Medulla oblongata (tissue), 1 donor: ENCODE measurements around the gene TSHZ3.

ENCODE experiments used
- DNase-seq: peaks from one replicate; pipeline ENCODE4 v3.0.0-alpha.2; 2015; ENCODE audit errors: extremely low spot score

TSHZ3 gene

GRCh38 chr19:31285744-31286143, 63.5 kb downstream of the TSHZ3 start:
- peak; percentile 14 for DNase-seq

DNA sequence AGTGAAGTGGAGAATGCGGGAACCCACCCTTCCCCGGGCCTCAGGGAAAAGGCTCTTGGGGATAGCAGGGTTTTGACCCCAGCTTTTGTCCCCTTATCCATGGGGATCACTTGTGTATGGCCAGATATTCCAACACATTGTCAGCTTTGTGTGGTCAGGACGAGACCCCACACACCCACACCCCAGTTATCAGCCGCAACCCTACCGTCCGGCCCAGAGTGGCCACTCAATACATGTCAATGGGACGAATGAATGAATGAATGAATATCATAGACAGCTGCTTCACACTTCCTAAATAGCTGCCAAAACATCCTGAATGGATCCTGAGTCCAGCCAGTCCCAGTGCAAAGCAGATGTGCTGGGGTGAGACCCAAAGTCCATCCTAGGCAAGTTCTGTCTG, 64.6 kb downstream of the TSHZ3 start:
- no peak for DNase-seq

- DNase-seq, result no peak
These were observed 65.5 kb downstream of the TSHZ3 start for GRCh38 chr19:31283701-31284100.

DNA sequence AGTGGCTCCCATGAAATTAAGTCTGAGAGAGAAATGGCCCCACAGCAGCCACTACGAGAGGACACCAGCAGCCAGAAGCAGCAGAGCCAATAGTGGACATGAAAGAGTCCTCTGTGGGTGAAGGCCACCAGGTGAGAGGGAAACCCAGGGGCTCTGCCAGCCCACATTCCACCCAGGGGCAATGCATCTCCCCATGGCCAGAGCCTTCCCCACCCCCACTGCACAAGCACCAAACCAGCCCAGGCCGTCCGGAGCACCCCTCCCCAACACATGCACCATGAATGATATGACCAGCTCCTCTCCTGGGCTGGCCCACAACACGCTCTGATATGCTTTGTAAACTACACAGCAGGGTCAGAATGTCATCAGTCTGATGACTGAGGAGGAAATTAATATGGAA, 66.9 kb downstream of the TSHZ3 start:
- DNase-seq, result no peak

DNA sequence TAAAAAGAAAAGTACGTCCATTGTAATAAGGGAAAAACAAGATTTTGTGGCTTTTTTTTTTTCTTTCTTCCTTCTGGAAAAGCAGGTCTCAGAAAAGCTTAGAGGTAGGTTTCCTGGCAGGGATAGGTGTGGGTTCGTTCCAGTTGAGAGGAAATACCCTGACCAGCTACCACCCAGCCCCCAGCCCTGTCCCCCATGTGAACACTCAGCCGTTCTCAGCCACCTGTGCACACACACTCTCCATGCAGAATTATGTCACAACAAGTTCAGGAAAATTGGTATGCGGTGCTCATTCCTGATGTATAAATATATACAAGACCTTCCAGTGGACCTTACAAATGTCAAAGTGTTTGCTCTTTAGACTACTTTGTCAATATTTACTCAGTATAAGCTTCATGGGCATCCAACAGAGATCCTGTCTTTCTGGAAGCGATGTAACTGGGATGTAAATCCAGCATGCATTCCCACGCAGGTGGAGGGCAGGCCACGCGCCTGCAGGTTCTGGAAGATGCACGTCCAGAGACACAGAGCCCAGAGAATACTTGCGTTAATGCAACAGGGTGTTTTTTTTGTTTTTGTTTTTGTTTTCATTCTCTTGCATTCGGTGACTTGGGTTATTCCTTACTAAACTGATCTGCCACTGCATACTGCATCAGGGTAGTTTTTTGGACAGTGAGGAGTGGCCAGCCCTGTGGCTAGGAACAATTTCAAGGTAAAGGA, 68.8 kb downstream of the TSHZ3 start:
- DNase-seq, result no peak

DNA sequence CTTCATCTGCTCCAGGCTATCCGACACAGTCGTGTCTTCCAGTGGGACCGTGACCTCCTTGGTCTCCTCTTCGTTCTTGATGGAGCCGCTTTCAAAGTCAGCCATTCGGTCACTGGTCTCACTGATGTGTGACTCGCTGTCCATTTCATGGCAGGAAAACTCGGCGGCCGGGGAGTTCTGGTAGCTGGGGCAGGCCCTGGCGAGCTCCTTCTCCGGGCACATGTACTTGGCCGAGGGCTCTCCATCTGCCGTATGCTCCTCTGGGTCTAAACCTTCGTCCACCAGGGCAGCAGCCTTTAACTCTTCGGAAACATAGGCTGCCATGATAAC, 69.8 kb downstream of the TSHZ3 start:
- no peak for DNase-seq

- no peak for DNase-seq
These were observed 70.4 kb downstream of the TSHZ3 start for GRCh38 chr19:31278555-31279435.

GRCh38 chr19:31277516-31277915, 71.7 kb downstream of the TSHZ3 start:
- DNase-seq, result no peak

- no peak for DNase-seq
These were observed 72.4 kb downstream of the TSHZ3 start for GRCh38 chr19:31276831-31277230.

DNA sequence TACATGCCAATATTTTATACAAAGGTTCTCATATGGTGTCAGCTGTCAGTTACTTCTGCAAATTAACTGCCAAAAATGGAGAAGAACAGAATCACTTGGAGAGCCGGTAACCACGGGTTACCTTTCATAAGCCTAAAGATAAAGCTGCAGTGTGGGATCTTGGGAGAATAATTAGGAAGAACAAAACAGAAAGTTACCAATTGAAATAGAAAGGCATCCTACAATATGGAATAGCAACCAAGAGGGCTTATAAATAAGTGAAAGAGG, 74.2 kb downstream of the TSHZ3 start:
- DNase-seq, result no peak

DNA sequence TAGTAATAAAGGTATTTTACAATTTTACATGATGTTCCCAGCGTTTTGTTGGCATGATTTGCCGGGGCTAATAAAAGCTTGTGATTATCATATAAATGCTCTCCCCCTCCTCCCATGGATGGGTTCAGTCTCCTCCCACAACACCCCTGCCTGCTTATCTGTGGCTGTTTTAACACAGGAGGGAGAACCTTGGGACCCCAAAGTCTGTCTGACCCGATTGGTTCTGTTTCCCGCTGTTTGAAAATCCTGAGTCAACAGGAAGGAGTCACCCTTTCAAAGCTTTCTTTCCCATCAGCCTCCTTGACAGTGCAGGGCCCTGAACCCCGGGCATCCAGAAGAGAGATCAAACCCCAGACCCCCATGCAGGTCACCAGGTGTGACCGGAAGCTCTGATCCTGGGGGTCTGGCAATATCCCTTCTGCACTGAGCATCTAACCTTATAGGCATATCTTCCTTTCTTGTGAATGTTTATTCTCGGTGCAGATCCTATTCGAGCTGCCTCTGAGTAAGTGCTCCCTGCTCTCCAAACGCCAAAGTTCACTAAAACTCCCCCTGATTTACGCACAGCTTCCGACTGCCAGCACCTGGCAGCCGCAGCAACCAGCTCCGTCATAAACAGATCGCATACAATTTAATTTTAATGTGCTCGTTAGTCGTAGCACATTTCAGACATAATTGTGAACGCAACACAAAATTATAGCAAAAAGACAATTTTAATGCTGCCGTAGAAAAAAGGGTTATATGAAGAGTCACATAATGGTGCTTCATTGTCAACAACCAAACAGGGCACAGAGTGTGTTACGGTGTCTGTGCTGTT, 74.8 kb downstream of the TSHZ3 start:
- DNase-seq, result no peak

- DNase-seq, result no peak
These were observed 76.6 kb downstream of the TSHZ3 start for GRCh38 chr19:31272583-31273106.

DNA sequence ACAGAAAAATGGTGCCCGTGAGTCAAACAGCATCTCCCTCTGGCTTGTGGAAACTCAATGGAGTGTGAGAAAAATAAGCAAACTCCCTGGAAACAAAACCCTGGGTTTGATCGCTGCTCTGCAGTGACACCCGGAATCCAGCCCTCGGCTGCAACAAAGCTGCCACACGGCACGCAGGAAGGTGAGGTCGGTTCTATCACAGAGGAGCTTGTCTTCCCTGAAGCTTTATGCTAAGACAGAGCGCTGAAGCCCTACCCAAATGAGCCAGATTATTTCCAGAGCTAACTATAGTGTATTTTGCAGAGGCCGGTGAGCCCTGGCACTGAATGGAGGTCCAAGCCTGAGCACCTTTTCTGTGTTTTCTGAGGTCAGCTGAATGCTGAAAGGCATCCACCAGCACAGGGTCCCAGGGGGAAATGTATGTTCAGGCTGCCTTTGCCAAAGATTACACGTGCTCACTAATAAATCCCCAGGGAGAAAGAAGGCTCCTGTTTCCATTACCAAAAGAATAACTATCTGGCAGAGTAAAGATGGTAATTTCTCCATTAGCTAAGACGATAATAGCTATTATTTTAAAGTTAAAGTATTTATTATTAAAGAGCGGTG, 77.8 kb downstream of the TSHZ3 start:
- DNase-seq, result no peak

- DNase-seq, result no peak
These were observed 78.3 kb downstream of the TSHZ3 start for GRCh38 chr19:31270897-31271296.

GRCh38 chr19:31269425-31270127, 79.7 kb downstream of the TSHZ3 start:
- DNase-seq, result no peak

DNA sequence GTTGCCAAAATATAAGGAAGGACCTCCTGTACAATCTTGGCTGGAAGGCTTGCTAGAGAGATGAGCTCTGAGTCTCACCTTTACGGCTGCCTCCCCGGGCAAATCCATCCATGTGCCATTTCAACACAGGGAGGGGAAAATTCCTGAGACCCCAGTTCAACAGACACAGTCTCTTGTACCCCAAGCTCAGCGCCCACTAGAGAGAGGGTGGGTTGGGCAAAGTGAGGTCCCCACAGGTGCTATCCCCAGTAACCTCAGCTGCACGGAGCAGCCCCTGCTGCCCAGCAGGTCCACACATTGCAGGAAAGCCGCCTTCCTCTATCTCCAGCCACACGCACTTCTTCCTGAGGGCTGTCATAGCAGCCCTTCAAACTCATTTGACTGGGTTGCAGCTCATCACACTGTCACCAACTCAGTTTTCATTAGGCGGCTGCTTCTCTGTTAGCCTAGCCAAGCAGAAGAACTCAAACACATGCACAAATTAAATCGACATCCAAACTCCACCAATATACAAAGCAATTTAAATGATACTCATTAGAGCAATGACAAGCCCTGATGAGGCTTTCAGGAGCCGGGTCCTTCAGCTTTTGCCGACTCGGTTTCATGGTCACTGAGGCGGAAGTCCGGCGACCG, 80.4 kb downstream of the TSHZ3 start:
- DNase-seq, result no peak

DNA sequence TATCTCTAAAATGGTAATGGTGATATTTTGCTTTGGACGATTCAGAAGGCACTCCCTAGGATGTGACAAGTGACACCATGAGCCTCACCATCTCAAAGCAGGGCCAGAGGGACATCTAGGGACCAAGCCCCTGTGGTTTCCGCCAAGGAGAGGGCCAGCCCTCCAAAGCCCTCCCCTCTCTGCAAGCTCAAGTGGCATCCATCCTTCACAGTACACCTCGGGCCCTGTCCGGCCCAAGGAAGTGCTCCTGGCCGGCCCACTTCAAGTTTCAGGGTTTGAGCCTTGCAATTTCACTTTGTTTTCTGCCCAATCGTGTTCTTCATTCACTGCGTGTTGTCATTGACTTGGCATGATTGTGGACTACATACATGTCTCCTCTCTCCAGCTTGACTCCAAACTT, 82.5 kb downstream of the TSHZ3 start:
- no peak for DNase-seq

DNA sequence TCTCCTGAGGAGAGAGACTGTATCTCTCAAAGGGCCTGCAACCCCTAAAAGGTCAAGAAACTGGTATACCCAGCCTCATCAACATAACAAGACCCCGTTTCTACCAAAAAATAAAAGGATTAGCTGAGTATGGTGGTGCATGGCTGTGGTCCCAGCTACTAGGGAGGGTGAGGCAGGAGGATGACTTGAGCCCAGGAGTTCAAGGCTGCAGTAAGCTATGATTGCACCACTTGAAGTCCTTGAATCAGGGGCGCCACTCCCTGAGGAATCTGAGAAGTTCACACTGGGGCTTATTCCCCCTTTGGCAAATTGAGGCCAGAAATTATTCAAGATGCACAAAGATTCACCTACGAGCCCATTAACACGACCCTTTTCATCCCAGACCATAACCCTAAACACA, 83.0 kb downstream of the TSHZ3 start:
- DNase-seq, result no peak

- no peak for DNase-seq
These were observed 85.0 kb downstream of the TSHZ3 start for GRCh38 chr19:31264041-31264778.

DNA sequence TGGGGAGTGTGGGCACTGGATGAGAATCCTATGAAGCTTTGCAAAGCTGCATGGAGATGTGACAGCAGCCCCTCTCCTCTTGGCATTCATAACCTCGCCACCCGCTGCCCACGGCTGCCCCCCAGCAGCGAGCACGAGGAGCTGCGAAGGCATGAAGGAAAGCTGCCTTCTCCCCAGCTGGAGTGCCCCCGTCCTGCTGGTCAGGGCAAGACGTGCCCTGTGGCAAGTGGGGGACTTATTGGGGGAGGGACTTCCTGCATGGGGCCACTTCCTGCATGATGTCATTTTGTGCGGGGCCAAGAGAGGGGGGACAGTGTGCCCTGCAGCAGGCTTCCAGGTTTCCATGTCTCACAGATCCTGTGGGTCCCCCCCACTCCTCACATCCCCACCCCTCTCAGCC, 85.9 kb downstream of the TSHZ3 start:
- DNase-seq, result no peak
